Endodermal cell (in vitro differentiated cells): ENCODE data around the gene EP300. TPM values are rescaled to one million over a fixed set of nuclear protein-coding genes. Genes with fewer than 3 reads are reported as not detected.

Source experiments
- DNase-seq: peaks from one replicate; pipeline ENCODE4 v3.0.0-alpha.2; 2017
- H3K27ac ChIP-seq: 2 replicates; pipeline ENCODE4 v1.5.1; 2013; ENCODE audit warnings: mild to moderate bottlenecking, low read depth, low read length, moderate library complexity
- H3K27me3 ChIP-seq: 2 replicates; pipeline ENCODE4 v1.6.1; 2013; ENCODE audit warnings: mild to moderate bottlenecking, low read length, moderate library complexity; ENCODE audit not compliant: insufficient read depth, control insufficient read depth, poor library complexity, severe bottlenecking
- H3K36me3 ChIP-seq: 2 replicates; pipeline ENCODE4 v1.7.0; 2013; ENCODE audit warnings: mild to moderate bottlenecking, low read length, moderate library complexity; ENCODE audit not compliant: control insufficient read depth, insufficient read depth
- H3K4me1 ChIP-seq: one replicate; pipeline ENCODE4 v1.7.0; 2013; ENCODE audit warnings: low read length; ENCODE audit not compliant: control insufficient read depth, insufficient read depth
- H3K4me3 ChIP-seq: 2 replicates; pipeline ENCODE4 v1.5.1; 2013; ENCODE audit warnings: mild to moderate bottlenecking, low read length, moderate library complexity
- H3K9ac ChIP-seq: 2 replicates; pipeline ENCODE4 v1.6.1; 2013; ENCODE audit warnings: mild to moderate bottlenecking, low read length, moderate library complexity; ENCODE audit not compliant: poor library complexity, severe bottlenecking; ENCODE audit errors: extremely low read depth
- H3K9me3 ChIP-seq: 2 replicates; pipeline ENCODE4 v1.6.1; 2013; ENCODE audit warnings: mild to moderate bottlenecking, low read length, moderate library complexity; ENCODE audit not compliant: control insufficient read depth
- H3K27ac Mint-ChIP-seq: 2 replicates; pipeline ENCODE4 v1.8.0; 2020; ENCODE audit warnings: mixed read lengths
- H3K27me3 Mint-ChIP-seq: 2 replicates; pipeline ENCODE4 v1.8.0; 2021; ENCODE audit warnings: mild to moderate bottlenecking, mixed read lengths; ENCODE audit not compliant: insufficient read depth
- H3K36me3 Mint-ChIP-seq: 2 replicates; pipeline ENCODE4 v1.8.0; 2020; ENCODE audit warnings: low read depth, mixed read lengths
- H3K4me1 Mint-ChIP-seq: 2 replicates; pipeline ENCODE4 v1.8.0; 2020; ENCODE audit warnings: mixed read lengths
- H3K4me3 Mint-ChIP-seq: 2 replicates; pipeline ENCODE4 v1.8.0; 2020; ENCODE audit warnings: mild to moderate bottlenecking, moderate library complexity, mixed read lengths
- H3K9me3 Mint-ChIP-seq: 2 replicates; pipeline ENCODE4 v1.8.0; 2020; ENCODE audit warnings: mild to moderate bottlenecking, mixed read lengths
- WGBS, 2 experiments: methylation state at CpG; one replicate each; pipeline versions ENCODE4 v1.1.5 to v1.1.7; 2013; ENCODE audit warnings: missing lambda C conversion rate in 2 of 2, mixed read lengths in 1 of 2; ENCODE audit not compliant: insufficient coverage in 1 of 2, insufficient read length in 1 of 2; 5-methylcytosine and 5-hydroxymethylcytosine counted together
- total RNA-seq, 2 donors: library from RNA; stranded (reverse); fragmentation: NEBNext Ultra II Directional in 1 of 2; extraction: Animal tissue kit (Norgen Biotek cat#: 25700) in 1 of 2; gene quantifications; 2 replicates in 1 of 2; 3 replicates in 1 of 2; pipeline ENCODE4 v1.2.1, GENCODE V29; 2021
- TF ChIP-seq, protein P1 (sequence below): fragments of 200-600 bp; sonication (generic); conservative IDR thresholded peaks from 2 replicates; pipeline ENCODE4 v1.5.0; 2021; ENCODE audit warnings: antibody characterized with exemption, mild to moderate bottlenecking

Gene EP300
- total RNA-seq, 2 donors from 2014 or later = 95.5 to 130 TPM

- 99 to 100% methylated on average over 2 to 4 of the region's 4 CpGs for WGBS, 2 experiments
- Histone ChIP-seq H3K9me3 (no peaks in the 10 kb centered on the region), H3K4me3 (no peak overlapping the region), H3K9ac (no peak overlapping the region), H3K4me1 (no peaks in the 10 kb centered on the region), H3K36me3 (peaks cover 90% of the 10 kb centered on the region), H3K27ac (no peak overlapping the region), H3K27me3 (no peaks in the 10 kb centered on the region)
- H3K9me3 Mint-ChIP-seq = no peaks in the 10 kb centered on the region
- TF ChIP-seq, protein P1, sequence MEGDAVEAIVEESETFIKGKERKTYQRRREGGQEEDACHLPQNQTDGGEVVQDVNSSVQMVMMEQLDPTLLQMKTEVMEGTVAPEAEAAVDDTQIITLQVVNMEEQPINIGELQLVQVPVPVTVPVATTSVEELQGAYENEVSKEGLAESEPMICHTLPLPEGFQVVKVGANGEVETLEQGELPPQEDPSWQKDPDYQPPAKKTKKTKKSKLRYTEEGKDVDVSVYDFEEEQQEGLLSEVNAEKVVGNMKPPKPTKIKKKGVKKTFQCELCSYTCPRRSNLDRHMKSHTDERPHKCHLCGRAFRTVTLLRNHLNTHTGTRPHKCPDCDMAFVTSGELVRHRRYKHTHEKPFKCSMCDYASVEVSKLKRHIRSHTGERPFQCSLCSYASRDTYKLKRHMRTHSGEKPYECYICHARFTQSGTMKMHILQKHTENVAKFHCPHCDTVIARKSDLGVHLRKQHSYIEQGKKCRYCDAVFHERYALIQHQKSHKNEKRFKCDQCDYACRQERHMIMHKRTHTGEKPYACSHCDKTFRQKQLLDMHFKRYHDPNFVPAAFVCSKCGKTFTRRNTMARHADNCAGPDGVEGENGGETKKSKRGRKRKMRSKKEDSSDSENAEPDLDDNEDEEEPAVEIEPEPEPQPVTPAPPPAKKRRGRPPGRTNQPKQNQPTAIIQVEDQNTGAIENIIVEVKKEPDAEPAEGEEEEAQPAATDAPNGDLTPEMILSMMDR = no peak
- H3K27ac Mint-ChIP-seq = no peak overlapping the region
- DNase-seq = no peak
- no peaks in the 10 kb centered on the region for H3K27me3 Mint-ChIP-seq
- no peak overlapping the region for H3K4me3 Mint-ChIP-seq
- H3K36me3 Mint-ChIP-seq = peaks cover 85% of the 10 kb centered on the region
- no peaks in the 10 kb centered on the region for H3K4me1 Mint-ChIP-seq
Observed at GRCh38 chr22:41146573-41146972, 54.2 kb downstream of the EP300 start.

DNA sequence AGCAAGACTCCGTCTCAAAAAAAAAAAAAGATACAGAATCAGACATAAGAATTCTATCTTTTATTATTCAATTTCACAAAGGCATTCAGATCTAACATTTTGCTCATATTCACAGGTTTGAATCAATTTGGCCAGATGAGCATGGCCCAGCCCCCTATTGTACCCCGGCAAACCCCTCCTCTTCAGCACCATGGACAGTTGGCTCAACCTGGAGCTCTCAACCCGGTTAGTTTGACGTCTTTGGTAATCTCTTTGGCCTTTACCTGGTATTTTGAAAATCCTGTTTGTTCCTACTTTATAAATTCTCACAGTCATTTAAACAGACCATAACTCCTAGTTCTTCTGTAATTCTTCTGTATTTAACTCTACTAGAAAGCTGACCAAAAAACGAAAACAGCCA is 55.3 kb downstream of the EP300 start:
- no peaks in the 10 kb centered on the region for H3K27me3 ChIP-seq
- Mint-ChIP-seq H3K36me3 (peaks cover 86% of the 10 kb centered on the region), H3K9me3 (no peaks in the 10 kb centered on the region), H3K4me3 (no peak overlapping the region), H3K27me3 (no peaks in the 10 kb centered on the region), H3K4me1 (no peaks in the 10 kb centered on the region), H3K27ac (no peak overlapping the region)
- 98 to 100% methylated on average over 3 to 5 of the region's 5 CpGs for WGBS, 2 experiments
- H3K4me3 ChIP-seq = no peak overlapping the region
- DNase-seq = no peak
- H3K4me1 ChIP-seq = no peaks in the 10 kb centered on the region
- no peaks in the 10 kb centered on the region for H3K9me3 ChIP-seq
- H3K9ac ChIP-seq = no peak overlapping the region
- H3K36me3 ChIP-seq = peaks cover 91% of the 10 kb centered on the region
- TF ChIP-seq, protein P1 = no peak
- no peak overlapping the region for H3K27ac ChIP-seq

DNA sequence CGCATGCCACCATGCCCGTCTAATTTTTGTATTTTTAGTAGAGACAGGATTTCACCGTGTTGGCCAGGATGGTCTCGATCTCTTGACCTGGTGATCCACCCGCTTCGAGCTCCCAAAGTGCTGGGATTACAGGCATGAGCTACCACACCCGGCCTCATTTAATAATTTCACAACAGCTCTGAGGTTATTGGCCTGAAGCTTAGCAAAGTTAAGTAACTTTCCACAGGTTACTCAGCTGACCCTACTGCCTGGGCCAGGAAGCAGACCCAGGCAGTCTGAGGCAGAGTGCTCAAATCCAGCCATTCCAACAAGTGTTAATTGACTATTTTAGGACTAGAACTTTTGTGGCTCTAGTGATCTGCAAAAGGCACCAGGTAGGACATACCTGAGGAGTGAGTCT is 60.5 kb downstream of the EP300 start:
- peaks cover 99% of the 10 kb centered on the region for H3K36me3 ChIP-seq
- peaks cover 96% of the 10 kb centered on the region for H3K36me3 Mint-ChIP-seq
- no peaks in the 10 kb centered on the region for H3K4me1 Mint-ChIP-seq
- WGBS, 2 experiments = 90 to 97% methylated on average over 4 to 7 of the region's 7 CpGs
- no peak overlapping the region for H3K4me3 ChIP-seq
- TF ChIP-seq, protein P1 = no peak
- H3K9me3 ChIP-seq = no peaks in the 10 kb centered on the region
- H3K27ac Mint-ChIP-seq = no peak overlapping the region
- H3K27me3 ChIP-seq = no peaks in the 10 kb centered on the region
- H3K4me3 Mint-ChIP-seq = no peak overlapping the region
- no peaks in the 10 kb centered on the region for H3K27me3 Mint-ChIP-seq
- no peak overlapping the region for H3K9ac ChIP-seq
- H3K27ac ChIP-seq = no peak overlapping the region
- DNase-seq = no peak
- H3K4me1 ChIP-seq = no peaks in the 10 kb centered on the region
- no peaks in the 10 kb centered on the region for H3K9me3 Mint-ChIP-seq
